Bone marrow (tissue), 2 donors: ENCODE results near the gene PDRG1.
A peak's percentile ranks its signal among the peaks of the same experiment; 100 is the strongest.

ENCODE experiments used
- DNase-seq, 2 donors: peaks; one replicate each; lab custom pipeline; 2025; lab: John Stamatoyannopoulos, UW

PDRG1 gene

DNA sequence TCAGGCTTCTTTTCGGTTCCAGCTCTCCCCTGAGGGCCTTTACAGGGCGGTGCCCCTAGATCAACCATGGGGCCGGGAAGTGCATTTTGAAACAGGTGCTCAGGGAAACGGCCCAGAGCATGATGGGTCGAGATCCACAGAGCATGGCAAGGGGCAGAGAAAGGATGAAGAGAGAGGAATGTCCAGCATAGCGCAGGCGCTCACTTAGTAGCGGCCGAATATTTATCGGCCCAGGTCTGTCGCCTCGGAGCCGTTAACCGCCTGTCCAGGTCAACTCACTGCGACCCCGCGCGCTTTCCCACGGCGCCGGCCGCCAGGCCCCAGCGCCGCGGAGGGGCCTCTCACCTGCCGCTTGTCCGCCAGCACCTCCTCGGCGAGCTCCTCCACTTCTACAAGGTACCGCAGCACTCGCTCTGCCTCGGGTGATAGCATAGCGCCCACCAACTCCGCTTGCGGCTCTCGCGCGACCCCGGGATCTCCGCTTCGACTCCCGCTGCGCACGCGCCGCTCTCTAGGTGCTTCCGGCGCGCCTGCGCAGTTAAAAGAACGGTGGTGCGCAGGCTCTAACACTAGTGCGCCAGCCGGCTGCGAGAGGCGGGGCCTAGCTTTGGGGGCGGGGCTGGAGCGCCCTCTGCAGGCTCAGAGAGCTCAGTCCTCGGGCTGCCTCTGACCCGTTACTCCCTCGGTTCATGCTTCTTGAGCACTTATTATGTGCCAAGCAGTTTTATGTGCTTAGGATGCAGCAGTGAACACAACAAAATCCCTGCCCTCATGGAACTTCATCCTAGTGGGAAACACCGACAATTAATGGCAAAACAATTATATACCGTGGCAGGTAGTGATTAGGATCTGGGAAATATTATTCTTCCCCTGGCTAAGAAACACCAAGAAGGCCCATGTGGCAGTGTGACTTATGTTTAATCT is at the start of gene PDRG1:
Gene PDRG1 (minus strand): TSS at position 517 of the 924 bp plus-strand sequence. CDS start 85 bp downstream, at position 432.
- peak; percentile 86 to 95 for DNase-seq

GRCh38 chr20:31998246-31998645 is 46.4 kb upstream of the PDRG1 start:
- DNase-seq, result no peak

- no peak for DNase-seq
Observed at GRCh38 chr20:31996996-31997395, 45.1 kb upstream of the PDRG1 start.

DNA sequence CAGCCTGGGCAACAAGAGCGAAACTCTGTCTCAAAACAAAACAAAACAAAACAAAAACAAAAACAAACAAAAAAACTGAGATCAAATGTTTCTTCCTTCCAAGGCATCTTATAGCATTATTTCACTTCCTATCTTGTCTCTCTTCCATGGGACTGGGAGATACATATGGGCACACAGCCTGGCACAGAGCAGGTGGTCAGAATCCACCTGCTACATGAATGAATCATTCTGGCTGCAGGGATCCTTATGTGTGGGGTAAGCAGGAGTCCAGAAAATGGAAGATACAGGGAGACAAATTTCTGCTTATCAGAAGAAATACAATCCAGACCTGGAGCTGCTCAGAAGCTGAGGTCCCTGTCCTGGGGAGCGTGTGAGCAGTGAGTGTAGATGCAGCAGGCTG is 40.2 kb upstream of the PDRG1 start:
- DNase-seq, result no peak

- no peak for DNase-seq
Observed at GRCh38 chr20:31991339-31991705, 39.5 kb upstream of the PDRG1 start.

- no peak for DNase-seq
Observed at GRCh38 chr20:31990641-31991338, 38.9 kb upstream of the PDRG1 start.

DNA sequence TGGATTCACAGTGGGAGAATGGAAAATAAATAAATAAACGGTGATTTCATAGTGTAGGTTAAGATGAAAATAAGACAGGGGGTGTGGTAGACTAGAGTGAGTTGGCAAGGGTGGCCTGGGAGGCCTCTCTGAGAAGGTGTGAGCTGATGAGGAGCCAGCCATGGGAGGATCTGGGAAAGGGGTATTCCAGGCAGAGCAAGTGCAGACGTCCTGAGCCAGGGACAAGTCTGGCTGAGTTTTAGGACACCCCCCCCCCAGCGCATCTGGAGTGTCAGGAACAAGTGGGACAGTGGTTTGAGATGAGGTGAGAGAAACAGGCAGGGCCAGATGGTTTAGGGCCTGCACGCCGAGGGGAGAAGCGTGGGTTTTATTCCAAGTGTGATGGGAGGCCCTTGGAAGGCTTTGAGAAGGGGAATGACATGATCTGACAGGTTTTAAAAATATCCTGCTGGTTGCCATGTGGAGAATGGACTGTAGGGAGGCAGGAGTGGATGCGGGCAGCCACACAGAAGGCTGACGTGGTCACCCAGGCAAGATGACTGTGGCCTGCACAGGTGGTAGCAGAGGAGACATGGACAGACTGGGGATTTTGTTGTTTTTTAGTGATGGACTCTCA is 37.3 kb upstream of the PDRG1 start:
- DNase-seq, result no peak

- DNase-seq, result no peak
Observed at GRCh38 chr20:31988430-31989015, 36.7 kb upstream of the PDRG1 start.

DNA sequence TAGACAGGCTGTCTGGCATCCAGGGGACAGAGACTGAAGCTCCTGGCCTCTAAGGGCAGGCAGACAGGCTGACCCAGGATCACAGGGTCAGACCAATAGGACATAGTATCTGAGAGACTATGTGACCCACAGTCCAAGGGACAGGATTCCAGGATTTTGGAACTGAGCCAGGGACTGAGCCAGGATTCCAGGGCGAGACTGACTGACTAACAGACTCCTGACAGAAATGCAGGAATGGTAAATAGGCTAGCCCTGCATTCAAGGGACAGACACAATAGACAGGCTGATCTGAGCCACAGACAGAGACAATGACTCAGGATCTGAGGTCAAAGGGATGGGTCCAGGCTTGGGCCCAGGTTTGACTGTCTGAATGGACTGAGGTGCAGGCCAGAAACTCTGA is 35.9 kb upstream of the PDRG1 start:
- no peak for DNase-seq

DNA sequence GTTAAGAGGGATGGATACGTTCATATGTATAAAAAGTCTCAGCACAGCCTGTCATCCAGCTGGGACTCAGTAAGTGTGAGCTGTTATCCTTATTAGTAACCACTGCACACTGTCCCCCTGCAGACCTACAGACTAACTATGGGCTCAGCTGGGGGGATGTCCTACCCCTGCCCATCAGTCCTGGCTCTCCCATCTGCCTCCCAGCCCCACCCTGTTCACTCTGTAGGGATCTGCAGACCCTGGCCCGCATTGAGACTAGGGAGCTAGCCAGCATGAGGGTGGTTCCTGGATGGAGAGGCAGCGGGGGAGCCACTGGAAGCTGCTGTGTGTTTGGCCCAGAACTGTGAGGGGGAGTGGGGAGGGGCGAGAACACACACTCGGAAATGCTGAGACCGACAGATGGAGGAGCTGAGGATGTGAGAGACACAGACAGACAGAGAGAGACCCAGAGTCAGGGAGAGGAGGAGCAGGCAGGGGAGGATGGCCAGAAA is 33.2 kb upstream of the PDRG1 start:
- no peak for DNase-seq

DNA sequence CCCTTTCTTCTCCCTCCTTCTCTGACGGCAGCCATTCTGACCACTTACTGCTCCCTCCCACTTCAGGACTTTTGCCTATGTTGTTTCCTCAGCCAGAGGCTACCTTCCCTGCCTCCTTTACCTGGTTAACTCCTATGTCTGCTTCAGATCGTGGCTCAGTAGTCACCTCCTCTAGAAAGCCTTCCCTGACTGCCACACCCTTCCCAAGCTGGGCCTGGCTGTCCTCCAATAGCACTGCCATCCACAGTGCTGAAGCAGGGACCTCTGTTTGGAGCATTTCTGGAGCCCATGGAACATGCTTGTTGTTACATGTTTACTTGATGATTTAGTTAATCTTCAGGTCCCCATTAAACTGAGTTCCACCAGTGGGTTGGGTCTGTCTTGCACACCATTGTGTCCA is 29.9 kb upstream of the PDRG1 start:
- DNase-seq, result no peak

DNA sequence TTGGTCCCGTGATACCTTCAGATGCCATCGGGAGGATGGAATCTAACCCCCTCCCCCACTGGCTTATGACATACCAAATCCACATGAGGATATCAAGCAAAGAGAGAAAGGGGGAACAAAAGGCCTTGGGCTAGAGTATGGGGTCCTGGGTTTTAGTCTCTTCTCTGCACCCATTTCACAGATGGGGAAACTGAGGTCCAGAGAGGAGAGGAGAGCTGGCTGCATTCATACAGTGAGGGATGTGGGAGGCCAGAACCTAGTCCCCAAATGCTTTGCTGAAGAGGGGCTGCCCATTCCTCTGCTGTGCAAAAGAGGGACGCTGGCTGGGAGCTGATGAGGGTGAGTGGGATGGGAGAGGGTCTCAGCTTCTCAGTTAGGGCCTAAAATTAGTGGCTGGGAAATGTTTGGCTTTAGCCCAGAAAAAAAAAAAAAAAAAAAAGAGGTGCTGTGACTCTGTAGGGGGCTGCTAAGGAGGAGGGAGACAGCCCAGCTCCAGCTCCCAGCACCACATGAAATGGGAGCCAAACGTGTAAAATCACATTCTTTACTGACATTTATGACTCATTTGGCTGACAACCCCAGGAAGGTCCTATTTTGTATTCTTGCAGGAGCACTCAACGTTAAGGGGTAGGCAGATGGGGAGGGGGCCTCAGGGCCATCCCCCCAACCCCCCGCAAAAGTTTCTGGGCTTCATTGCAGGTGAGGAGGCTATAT is 28.0 kb upstream of the PDRG1 start:
- DNase-seq, result no peak

DNA sequence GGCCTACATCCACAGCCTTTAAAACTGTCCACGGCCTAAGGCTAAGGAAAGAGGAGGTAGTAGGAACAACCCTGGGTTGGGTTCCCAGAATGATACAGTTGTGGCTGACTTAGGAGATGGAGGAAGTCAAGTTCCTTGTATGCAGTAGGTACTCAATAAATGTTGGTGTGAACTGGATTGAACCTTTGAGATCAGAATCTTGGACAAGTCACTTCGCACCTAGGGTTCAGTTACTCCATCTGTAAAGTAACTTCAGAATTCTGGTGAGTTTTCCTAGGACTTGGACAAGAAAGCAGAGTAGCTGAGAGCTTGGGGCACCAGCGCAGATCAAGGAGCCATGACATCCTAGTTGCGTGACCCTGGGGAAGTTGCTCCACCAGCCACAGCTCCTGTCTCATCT is 25.2 kb upstream of the PDRG1 start:
- no peak for DNase-seq

DNA sequence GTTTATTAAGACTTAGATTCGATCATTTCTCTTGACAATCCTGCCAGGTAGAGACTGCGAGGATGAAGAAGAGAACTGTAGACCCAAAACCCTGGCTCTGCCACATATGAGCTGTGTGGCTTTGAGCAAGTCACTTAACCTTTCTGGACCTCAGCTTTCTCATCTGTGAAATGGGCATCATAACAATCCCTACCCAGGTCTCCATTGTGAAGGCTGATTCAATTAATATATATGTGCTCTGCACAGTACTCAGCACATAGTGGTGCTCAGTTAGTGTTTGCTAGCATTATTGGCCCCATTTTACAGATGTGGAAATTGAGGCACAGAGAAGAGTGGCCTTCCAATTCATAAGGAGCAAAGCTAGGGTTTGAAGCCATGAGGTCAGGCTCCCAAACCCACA is 24.0 kb upstream of the PDRG1 start:
- DNase-seq, result no peak

GRCh38 chr20:31974951-31975487 is 23.2 kb upstream of the PDRG1 start:
- no peak for DNase-seq

- no peak for DNase-seq
Observed at GRCh38 chr20:31974296-31974695, 22.4 kb upstream of the PDRG1 start.

- no peak for DNase-seq
Observed at GRCh38 chr20:31972471-31973021, 20.7 kb upstream of the PDRG1 start.

DNA sequence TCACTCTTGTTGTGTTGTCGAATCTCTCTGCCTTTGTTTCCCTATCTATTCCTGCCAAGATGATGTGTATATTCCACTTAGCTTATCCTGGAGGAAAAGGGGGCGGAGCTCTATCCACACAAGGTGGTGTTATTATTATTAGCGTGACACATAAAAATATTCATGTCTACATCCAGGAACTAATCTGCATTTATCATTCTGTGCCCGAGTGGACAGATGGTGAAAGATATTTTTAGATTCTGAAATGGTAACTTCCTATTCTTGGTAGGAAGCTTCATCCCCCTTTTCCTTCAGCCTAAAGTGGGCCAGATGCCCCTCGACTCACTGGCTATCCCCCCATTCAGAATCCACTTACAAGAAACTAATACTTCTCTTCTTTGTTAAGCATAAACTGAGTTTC is 18.1 kb upstream of the PDRG1 start:
- no peak for DNase-seq

- DNase-seq, result peak; percentile 49 to 54
Observed at GRCh38 chr20:31968291-31969126, 16.7 kb upstream of the PDRG1 start.

DNA sequence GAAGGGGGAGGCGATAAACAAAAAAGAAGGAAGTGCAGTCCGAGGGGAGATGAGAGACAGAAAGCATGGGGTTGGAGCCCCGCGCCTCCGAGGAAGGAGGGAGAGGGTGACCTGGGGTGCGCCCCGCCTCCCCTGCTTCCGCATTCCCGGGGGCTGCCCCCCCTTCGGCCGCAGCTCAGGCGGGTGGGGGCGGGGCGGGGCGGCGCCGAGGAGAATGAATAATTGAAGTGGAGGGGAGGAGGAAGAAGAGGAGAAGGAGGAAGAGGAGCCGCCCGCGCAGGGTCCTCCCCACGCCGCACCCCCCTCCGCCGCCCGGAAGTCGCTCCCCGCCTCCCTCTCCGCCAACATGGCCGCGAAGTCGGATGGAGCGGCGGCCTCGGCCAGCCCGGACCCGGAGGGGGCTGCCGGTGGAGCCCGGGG is 16.0 kb upstream of the PDRG1 start, which contains the start of gene XKR7:
Gene XKR7 (plus strand): TSS at position 322 of the 420 bp plus-strand sequence. CDS start 25 bp downstream, at position 347.
- peak; percentile 19 to 27 for DNase-seq
